ENCODE data around the gene SLC10A4.
A peak's percentile ranks its signal among the peaks of the same experiment; 100 is the strongest.
"Not testable (repeated sequence)": the region's sequence is repeated elsewhere in the genome, so short reads cannot be mapped to it uniquely, and the experiment has no call there.

SLC10A4 gene

GRCh38 chr4:48483006-48483776, at the start of gene SLC10A4:
TSS of gene SLC10A4 (plus strand) at chr4:48483343. CDS start at chr4:48483562, 219 bp downstream.
- DNase-seq = no peak

GRCh38 chr4:48436318-48436717, 46.8 kb upstream of the SLC10A4 start:
- no peak for DNase-seq

- DNase-seq = peak in 40 of 56 donors; percentile 1 to 69 (median 19)
Measured at GRCh38 chr4:48439988-48440387, 43.2 kb upstream of the SLC10A4 start.

- not testable (repeated sequence) for DNase-seq
Measured at GRCh38 chr4:48440914-48441313, 42.2 kb upstream of the SLC10A4 start.

GRCh38 chr4:48445704-48446103, 37.4 kb upstream of the SLC10A4 start:
- no peak for DNase-seq

- DNase-seq = no peak
Measured at GRCh38 chr4:48446642-48447041, 36.5 kb upstream of the SLC10A4 start.

GRCh38 chr4:48449151-48449550, 34.0 kb upstream of the SLC10A4 start:
- DNase-seq = no peak

- DNase-seq = no peak
Measured at GRCh38 chr4:48450740-48451139, 32.4 kb upstream of the SLC10A4 start.

GRCh38 chr4:48451656-48452055, 31.5 kb upstream of the SLC10A4 start:
- not testable (repeated sequence) for DNase-seq

- DNase-seq = no peak
Measured at GRCh38 chr4:48454591-48454990, 28.6 kb upstream of the SLC10A4 start.

- DNase-seq = no peak
Measured at GRCh38 chr4:48461000-48461399, 22.1 kb upstream of the SLC10A4 start.

GRCh38 chr4:48462363-48462762, 20.8 kb upstream of the SLC10A4 start:
- no peak for DNase-seq

GRCh38 chr4:48467442-48467841, 15.7 kb upstream of the SLC10A4 start:
- DNase-seq = no peak

GRCh38 chr4:48467891-48468290, 15.3 kb upstream of the SLC10A4 start:
- no peak for DNase-seq

- DNase-seq = no peak
Measured at GRCh38 chr4:48470137-48470536, 13.0 kb upstream of the SLC10A4 start.

- DNase-seq = peak in 10 of 56 donors; percentile 6 to 45 (median 18)
Measured at GRCh38 chr4:48470570-48470969, 12.6 kb upstream of the SLC10A4 start.

GRCh38 chr4:48472794-48473193, 10.3 kb upstream of the SLC10A4 start:
- DNase-seq = no peak

- no peak for DNase-seq
Measured at GRCh38 chr4:48475770-48476169, 7.4 kb upstream of the SLC10A4 start.

GRCh38 chr4:48478273-48478672, 4.9 kb upstream of the SLC10A4 start:
- no peak for DNase-seq

- DNase-seq = no peak
Measured at GRCh38 chr4:48481581-48481980, 1.6 kb upstream of the SLC10A4 start.

GRCh38 chr4:48483777-48484493, 792 bp downstream of the SLC10A4 start:
- DNase-seq = no peak

GRCh38 chr4:48484494-48485168, 1.5 kb downstream of the SLC10A4 start:
- DNase-seq = no peak
